COLO668 (cell line): ENCODE data around the gene CEACAM18.
"Not testable (repeated sequence)": the region's sequence is repeated elsewhere in the genome, so short reads cannot be mapped to it uniquely, and the experiment has no call there.

Experiments used
- DNase-seq: peaks from one replicate; lab custom pipeline; 2025; ENCODE audit not compliant: unreplicated experiment; lab: John Stamatoyannopoulos, UW

CEACAM18 gene

GRCh38 chr19:51478381-51479234 lies at the start of gene CEACAM18:
Gene CEACAM18, plus strand, starts transcription at chr19:51478539.
- DNase-seq, result no peak

GRCh38 chr19:51430221-51430620 lies 48.1 kb upstream of the CEACAM18 start:
- DNase-seq, result no peak

- DNase-seq, result no peak
Observed at GRCh38 chr19:51431124-51431523, 47.2 kb upstream of the CEACAM18 start.

- DNase-seq, result no peak
Observed at GRCh38 chr19:51433043-51433442, 45.3 kb upstream of the CEACAM18 start.

- no peak for DNase-seq
Observed at GRCh38 chr19:51434456-51434855, 43.9 kb upstream of the CEACAM18 start.

DNA sequence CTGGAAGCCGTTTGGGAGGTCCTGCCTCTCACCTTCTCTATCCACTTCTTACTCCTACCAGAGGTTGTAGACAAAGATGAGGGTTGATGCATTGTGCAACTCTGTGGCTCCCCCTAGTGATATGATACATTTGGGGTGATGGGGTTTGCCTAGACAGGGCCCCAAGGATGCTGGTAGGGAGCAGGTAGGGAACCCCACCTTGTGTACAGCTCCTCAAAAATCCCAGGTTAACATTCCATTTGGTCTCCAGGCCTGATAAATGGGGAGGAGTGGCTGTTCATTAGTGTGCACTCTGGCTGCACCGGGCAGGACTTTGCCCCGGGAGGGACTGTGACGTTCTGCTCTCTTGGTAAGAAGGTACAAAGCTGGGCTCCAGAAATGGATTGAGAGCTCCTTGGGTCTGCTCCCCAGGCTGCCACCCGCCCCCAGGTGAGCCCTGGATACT lies 39.3 kb upstream of the CEACAM18 start:
- no peak for DNase-seq

- no peak for DNase-seq
Observed at GRCh38 chr19:51440052-51440451, 38.3 kb upstream of the CEACAM18 start.

- DNase-seq, result no peak
Observed at GRCh38 chr19:51440846-51441409, 37.4 kb upstream of the CEACAM18 start.

DNA sequence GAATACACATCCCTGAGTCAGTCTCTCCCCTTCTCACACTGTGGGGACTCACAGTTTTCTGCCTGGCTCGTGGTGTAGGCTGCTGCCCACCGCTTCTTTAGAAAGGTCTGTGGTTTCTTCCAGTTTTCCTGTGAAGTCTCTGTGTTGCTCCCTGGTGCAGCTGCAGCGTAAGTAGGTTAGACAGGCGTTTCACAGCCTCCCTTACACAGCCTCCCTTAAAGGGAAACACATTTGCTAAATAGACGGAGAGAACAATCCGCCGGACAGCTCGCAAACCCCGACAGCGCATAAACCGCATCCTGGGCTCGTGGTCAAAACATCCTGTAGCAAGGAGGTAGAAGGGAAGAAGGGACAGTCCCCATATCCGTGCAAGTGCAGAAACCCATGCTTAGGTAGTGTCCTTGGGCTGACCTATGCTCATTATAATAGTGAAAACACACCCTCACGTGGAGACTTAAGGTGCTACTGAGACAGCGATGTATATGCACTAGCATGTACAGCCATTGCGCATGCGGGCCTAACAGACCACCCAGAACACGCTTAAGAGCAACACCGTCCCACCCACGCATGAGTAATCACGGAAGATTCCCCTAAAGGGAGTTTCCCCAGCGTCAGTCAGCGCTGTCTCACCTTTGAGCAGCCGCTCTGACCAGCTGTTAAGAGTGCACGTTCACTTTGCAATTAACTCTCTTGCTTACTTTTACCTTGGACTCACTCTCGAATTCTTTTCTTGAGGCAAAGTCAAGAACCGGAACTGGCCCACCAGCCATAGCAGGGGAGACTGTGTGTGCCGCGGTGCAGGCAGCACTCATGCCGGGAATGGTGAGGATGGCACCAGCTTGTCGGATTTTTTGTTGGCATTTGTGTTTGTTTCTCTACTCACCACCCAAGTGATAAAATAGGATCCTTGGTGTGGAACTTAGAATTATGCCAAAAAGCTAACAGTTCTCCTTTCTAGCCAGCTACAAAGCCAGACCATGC lies 36.6 kb upstream of the CEACAM18 start:
- no peak for DNase-seq

- not testable (repeated sequence) for DNase-seq
Observed at GRCh38 chr19:51447510-51447909, 30.8 kb upstream of the CEACAM18 start.

DNA sequence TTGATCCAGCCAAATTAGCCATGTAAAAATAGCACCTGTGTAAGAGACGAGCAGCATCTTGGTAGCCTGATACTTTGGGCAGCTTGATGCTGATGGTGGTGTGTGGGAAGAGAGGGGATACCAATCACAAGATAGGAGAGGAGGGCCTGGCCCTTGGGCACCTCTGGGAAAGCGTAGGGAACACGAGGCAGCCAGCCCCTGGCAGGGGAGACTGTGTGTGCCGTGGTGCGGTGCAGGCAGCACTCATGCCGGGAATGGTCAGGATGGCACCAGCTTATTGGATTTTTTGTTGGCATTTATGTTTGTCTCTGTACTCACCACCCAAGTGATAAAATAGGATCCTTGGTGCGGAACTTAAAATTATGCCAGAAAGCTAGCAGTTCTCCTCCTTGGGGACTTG lies 30.3 kb upstream of the CEACAM18 start:
- no peak for DNase-seq

DNA sequence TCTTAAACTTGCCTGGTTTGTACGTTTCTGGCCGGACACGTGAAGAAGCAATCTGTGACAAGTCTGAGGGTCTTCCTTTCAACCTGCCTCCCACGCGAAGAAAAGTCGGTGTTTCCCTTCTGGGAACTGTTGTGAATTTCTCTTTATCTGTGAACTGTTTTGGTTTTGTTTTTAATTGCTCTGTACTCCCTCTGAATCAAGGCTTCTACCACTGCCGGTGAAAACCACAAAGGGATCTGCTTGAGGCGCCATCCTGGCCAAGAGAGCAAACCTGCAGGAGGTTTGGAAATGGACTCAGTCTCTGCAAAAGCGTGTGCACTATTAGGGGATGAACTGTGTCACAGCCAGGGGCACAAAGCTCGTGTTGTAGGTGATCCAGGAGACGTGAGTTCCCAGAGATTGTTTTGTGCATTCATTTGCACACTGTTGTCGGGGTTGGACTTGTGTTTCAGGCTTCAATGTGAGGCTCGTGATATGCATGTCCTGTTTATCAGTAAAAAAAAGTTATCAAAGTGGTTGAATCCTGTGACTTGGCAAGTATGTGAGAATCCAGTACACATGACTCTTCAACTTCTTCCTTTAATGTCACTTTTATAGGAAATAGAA lies 29.8 kb upstream of the CEACAM18 start:
- DNase-seq, result no peak

- DNase-seq, result no peak
Observed at GRCh38 chr19:51450730-51451307, 27.5 kb upstream of the CEACAM18 start.

DNA sequence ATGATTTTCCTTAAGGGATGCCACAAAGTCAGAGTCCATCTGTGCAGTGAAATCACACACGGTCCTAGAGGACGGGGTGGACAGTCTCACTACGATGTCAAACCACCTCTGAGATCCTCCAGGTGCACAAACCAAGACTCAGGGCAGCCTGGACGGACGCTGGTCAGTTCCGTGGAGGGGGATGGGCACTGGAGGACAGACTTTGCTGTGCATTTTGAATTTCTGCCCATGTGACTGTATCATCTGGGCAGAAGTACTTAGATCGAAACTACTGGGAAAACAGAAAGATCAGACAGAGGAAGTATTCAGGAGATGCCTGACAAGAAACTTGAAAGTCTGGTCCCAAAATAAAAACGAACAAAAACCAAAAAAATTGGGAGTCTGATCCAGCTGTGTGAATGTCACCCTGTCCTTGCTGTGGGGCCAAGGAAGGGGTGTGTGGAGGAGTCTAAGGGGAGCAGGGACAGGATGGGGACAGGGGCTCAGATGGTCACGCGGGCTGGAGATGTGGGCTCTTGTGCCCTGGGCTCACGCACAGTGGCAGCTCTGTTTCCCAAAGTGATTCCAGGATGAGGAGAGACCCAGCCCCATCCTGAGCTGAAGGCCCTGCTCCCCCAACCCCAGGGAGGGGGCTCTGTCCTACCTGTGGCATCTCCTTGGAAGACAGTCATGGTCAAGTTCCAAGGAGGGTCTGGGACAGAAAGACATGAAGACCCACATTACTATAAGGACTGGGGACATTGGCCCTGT lies 21.6 kb upstream of the CEACAM18 start:
- no peak for DNase-seq

- no peak for DNase-seq
Observed at GRCh38 chr19:51457351-51458013, 20.9 kb upstream of the CEACAM18 start.

DNA sequence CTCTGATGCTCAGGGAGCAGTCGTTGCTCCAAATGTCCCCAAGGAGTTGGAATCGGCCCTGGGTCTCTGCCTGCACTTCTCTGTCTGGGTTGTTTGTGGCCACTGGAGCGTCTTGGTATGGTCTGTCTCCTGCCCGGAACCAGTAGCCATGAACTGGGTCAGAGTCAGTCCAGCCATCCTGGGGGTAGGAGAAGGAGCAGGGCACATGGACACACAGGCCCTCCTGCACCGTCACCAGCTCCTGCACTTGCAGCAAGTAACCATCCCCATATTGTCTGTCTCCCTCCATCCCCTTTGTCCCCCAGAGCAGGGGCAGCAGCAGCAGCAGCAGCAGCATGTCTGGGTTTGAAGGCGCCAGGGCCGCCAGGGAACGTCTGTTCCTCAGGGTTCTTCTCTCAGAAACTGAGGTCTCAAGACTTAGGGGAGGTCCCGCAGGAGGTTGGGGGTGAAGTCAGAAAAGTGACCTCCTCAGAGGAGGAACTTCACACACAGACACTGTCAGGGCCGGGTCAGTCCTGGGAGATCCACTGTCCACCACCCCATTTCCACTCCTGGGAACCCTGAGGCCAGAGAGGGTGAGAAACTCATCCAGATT lies 20.2 kb upstream of the CEACAM18 start, which contains the start of gene SIGLEC8:
Gene SIGLEC8, minus strand, starts transcription at position 404 of the 595 bp plus-strand sequence. Its CDS starts 67 bp downstream, at position 337.
- no peak for DNase-seq

- DNase-seq, result no peak
Observed at GRCh38 chr19:51458899-51459505, 19.3 kb upstream of the CEACAM18 start.
